Measurements from ENCODE around the gene FAM174B.

FAM174B gene

GRCh38 chr15:92643849-92644815 is 11.4 kb downstream of the FAM174B start:
- no peak for DNase-seq

- peak in 9 of 58 donors; percentile 19 to 79 (median 35) for DNase-seq
These were observed 16.7 kb downstream of the FAM174B start for GRCh38 chr15:92638709-92639365.

DNA sequence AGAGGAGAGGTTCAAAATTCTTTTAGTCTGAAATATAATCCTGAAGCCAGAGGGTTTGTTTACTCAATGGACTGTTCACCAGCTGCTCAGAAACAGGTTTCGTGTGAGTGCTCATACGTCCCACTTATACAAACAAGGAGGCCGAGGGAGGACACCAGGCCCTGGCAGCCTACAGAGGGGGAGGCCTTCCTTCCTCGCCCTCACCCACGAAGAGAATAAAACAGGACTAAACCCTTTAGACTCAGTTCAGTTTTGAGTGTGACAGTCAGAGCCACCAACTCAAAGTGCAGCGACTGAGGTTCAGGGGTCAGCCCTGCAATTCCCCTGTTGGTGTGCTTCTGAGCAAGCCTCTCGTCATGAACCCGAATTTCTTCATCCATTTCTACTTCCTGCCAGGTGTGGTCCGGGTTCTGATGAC is 17.3 kb downstream of the FAM174B start:
- DNase-seq, result peak in 1 of 58 donors; percentile 13

- DNase-seq, result no peak
These were observed 17.9 kb downstream of the FAM174B start for GRCh38 chr15:92637626-92638025.

DNA sequence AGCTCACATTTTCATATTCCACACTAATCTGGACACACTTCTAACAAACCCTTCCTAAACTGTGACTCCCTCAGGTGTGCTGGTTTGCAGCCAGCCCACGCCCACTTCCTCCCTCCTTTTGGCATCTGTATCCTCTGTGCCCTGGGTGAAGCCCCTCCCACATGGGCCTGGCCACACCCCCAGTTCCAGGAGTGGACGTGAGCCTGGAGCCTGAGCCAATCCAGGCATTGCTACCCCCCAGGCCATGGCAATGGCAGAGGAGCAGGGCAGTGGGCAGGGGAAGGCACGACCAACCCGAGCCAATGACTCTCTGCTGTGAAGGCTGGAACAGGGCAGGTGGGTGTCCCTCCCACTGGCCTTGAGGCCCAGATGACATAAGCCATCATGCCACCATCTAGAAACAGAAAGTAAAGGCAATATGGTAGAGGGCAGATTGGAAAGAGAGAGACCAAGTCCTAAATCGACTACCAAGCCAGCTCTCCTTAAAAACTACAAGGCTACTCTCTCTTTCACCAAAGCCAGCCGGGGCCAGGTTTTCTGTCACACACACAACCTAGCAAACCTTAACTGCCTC is 18.6 kb downstream of the FAM174B start:
- DNase-seq, result peak in 2 of 58 donors; percentile 15 to 17

DNA sequence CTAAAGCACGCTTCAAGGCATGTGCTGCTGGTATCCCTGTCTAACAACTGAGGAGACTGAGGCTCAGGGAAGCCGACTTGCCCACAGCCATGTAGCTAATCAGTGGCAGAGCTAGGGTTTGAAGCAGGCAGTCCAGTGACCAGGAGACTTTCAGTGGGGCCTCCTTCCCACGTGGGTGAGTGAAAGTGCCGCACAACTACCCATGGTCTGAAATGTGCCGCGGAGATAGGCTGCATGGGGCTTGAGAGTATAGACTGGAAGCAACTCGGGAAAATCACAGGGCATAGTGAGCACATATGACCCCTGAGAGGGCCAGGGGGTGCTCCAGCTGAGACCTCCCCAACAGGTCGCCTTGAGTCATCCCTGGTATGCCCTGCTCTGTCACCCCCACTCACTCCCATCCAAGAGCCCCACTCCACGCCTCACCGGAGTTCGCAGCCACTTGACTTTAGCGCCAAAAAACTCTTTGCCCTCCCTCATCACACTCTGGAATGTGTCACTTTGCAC is 19.1 kb downstream of the FAM174B start:
- DNase-seq, result no peak

DNA sequence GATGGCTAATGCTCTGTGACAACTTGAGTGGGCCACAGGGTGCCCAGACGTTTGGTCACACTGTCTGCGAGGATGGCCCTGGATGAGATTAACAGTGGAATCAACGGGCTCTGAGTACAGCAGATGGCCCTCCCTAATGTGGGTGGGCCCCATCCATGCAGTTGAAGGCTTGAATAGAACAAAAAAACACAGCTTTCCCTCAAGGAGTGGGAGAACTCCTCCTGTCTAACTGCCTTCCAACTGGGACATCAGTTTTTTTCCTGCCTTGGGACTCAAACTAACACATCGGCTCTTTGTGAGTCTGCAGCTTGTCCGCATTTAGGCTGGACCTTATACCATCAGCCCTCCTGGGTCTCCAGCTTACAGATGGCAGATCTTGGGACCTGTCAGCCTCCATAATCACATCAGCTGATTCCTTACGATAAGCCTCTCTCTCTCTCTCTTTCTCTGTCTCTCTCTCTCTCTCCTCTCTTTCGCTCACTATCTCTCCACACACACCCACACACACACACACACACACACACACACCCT is 20.8 kb downstream of the FAM174B start:
- peak in 10 of 58 donors; percentile 13 to 54 (median 31) for DNase-seq

DNA sequence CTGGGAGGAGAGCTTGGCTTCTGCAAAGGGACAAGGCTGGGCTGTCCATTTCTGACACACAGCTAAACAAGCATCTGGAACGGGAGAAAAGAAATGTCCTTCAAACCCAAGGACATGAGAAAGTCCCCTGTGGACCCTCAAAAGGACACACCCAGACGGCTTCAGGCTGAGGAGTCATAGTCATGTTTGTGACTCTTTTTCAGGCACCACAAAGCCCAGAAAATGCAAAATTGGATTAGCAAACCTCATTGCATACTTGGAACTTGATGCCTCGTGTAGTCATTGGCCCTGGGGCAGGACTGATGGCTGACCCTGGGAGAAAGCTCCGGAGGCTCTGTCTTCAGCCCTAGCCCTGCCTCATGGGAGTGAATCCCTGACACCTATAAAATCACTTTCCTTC is 21.5 kb downstream of the FAM174B start:
- no peak for DNase-seq

GRCh38 chr15:92633418-92633817 is 22.2 kb downstream of the FAM174B start:
- no peak for DNase-seq

DNA sequence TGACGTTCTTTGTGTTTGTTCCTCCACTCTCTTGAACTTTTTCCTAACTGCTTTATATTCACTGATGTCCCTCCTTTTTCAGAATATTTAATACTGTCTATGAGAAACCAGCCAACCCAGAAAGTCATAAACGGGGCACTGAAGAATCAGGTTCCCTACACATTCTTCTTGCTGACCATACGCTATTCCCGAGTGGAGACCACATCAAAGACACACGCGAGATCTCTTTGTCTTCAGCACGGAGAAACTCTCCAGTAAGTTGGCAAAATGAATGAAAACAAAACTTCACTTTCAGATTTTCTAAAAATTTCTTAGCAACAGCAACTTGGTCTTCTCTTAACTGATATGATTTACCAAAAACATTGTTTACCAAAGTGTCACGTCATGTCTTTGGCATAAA is 22.6 kb downstream of the FAM174B start:
- no peak for DNase-seq

DNA sequence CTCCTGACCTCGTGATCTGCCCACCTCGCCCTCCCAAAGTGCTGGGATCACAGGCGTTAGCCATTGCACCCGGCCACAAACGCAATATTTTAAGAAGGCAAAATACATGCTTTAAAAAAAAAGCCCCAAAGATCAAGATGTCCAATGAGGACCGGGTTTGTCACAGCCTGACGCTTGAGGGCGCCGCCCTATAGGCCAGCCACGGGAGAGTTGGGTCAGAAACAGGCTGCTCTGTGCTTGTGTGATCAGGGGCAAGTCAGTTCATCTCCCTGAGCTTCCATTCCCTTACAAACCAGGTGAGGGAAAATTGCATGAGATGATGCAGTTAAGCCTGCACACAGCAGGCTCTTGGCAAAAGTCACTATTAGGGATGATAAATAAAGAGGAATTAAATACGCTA is 23.9 kb downstream of the FAM174B start:
- no peak for DNase-seq

- DNase-seq, result no peak
These were observed 25.5 kb downstream of the FAM174B start for GRCh38 chr15:92629975-92630626.

DNA sequence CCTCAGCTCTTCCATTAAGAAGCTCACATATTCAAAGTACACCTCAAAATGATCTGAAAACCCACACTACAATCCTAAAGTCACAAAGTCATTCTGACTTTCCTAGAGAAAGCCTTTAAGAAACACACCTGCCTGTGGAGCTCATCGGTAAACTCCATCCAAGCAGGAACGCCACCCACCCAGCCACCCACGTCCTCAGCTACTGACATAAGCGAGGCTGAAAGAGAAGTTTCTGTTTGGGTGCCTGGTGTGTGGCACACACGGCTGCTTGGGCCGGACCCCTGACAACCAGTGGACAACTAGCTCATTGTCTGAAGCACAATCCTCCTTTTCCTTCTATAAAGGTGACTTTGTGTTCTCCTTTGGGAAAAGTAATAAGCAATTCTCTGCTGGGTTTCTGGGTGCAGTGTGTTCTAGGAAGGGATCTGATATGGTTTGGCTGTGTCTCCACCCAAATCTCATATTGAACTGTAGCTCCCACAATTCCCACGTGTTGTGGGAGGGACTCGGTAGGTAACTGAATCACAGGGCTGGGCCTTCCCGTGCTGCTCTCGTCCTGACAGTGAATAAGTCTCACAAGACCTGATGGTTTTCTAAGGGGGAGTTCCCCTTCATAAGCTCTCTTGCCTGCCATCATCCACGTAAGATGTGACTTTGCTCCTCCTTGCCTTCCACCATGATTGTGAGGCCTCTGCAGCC is 26.1 kb downstream of the FAM174B start:
- peak in 2 of 58 donors; percentile 2 to 16 for DNase-seq

DNA sequence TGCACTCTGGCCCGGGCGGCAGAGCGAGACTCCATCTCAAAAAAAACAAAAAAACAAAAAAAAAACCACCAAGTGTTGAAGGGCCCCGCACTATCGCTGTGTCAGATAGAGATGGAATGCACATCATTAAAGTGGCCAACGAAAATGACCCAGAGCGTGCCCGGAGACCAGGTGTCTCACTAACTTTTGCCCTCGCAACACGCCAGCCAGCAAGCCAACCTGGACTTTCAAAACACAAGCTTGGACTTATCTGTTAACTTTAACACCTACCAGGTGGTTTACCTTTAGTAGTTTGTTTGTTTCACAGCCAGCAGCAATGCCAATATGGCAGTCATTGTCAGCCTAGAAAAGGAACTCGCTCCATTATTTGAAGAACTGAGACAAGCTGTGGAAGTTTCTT is 28.6 kb downstream of the FAM174B start:
- no peak for DNase-seq

- DNase-seq, result no peak
These were observed 30.2 kb downstream of the FAM174B start for GRCh38 chr15:92625251-92625980.

DNA sequence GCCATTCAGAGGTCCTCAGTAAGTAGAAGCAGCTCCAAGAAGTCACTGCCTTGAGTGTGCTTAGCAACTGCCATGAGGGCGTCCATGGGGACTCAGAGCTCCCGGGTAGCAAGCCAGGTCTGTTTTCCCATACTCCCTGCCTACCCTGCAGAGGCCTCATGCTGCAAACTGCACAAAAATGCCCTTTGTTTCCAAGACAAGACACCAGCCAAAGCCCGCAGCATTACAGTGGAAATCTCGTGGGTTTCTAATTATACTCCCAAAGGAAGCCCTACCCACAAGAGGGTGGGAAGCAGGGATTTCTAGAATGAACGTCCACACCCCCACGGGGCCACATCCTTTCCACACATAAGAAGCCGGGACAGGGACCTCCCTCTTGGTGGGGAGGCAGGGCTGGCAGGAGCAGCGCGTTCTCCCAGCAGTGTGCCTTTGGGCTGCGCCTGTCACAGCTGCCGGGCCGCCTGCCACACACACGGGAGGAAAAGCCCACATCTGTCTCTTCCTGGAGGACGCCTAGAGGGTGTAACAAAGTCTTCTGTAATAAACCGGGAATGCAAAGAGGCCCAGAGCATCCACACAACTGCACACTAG is 31.1 kb downstream of the FAM174B start:
- peak in 50 of 58 donors; percentile 20 to 91 (median 69) for DNase-seq

DNA sequence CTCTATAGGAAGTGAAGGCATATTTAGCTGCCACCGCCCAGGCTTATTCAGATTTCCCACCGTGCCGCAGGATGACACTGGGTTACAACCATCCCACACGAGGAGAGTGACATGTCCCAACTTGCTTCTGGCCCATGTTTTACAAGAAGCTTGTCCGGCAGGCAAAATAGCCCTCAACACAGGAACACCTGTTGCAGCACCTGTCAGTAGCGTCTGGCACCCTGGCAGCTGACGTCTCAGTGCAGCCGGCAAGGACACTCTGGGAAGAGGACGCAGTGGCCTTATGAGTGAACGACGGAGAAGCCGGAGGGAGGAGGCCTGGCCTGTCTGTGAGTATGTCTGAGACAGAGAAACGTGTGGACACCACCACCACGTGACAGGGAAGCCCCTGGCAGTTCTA is 32.1 kb downstream of the FAM174B start:
- peak in 4 of 58 donors; percentile 14 to 22 (median 14) for DNase-seq

- DNase-seq, result no peak
These were observed 33.5 kb downstream of the FAM174B start for GRCh38 chr15:92621972-92622533.

DNA sequence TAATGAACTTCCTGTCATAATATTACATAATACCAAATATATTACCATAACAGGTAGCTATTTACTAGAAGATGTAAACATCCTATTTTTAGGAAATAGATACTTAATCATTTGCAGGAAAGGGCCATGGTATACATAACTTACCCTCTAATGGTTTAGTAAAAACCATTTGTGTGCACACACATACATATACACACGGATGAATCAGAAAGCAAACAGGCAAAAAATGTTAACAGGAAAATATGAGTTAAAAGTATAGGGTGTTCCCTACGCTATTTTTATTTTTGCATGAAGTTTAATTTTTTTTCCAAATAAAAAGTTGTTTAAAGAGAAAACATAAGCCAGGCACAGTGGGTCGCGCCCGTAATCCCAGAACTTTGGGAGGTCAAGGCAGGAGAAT is 34.6 kb downstream of the FAM174B start:
- DNase-seq, result no peak

Measured in anterior cingulate cortex (tissue), 58 donors.